ENCODE measurements around the gene COMMD10.
A peak's percentile ranks its signal among the peaks of the same experiment; 100 is the strongest.

COMMD10 gene

GRCh38 chr5:116229131-116229689, 144.4 kb downstream of the COMMD10 start:
- no peak for FAIRE-seq

DNA sequence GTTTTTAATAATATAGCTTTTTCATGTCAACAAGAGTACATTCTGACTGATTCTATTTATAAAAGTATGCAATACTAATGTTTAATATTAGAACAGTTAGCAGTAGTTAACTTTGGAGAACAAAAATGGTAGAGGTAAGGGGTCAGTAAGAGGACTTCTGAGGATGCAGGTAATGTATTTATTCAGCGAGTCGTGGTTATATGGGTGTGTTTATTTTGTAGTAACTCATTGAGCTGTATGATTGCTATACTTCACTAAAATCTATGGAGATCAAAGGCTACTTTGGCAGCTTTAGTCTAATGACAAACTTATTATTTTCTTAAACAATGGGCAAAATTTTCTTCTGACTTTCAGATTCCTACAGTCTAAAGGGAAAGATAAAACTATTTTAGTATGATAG, 146.5 kb downstream of the COMMD10 start:
- no peak for FAIRE-seq

- FAIRE-seq = no peak
Measured at GRCh38 chr5:116234681-116235080, 149.9 kb downstream of the COMMD10 start.

DNA sequence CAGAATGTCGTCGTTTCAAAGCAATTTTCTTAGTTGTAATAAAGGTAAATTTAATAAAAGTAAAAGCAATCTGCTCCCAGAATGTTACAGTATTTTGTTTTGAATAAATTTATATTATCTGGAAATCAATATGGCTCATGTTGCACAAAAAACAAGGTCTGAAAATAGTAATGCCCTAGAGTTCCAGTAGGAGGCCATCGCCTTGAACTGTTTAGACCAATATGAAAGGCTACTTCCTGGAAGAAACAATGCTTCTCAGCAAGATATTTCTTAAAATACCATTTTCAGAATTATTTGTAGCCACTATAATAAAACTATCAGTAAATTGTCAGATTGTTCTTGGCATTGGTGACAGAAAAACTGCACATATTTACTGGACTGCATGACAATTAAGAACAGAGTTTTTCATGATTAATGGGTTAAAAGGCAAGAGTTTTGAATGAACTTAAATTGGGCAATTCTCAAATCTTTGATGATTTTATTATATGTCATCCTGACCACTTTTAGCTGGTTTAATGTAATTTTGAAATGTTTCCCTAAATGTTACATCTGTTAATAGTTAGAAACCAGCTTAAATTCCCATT, 153.2 kb downstream of the COMMD10 start:
- peak; percentile 28 for FAIRE-seq

DNA sequence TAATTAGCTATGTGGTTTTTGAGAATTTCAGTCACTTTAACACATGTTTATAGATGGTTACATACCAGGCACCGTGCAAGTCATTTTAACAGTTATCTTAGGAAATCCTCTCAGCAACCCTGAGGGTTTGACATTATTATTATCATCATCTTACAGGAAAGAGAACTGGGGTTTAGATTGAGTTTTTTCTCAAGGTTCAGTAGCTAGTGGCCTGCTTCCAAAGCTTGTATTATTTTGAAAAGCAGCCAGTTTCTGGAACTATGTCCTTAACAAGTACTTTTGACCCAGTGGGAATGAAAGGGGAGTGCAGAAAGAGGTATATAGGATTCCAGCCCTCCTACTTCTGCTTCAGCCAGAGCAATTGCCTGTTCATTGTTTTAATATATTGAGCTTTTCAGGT, 157.5 kb downstream of the COMMD10 start:
- no peak for FAIRE-seq

- no peak for FAIRE-seq
Measured at GRCh38 chr5:116248432-116248831, 163.6 kb downstream of the COMMD10 start.

GRCh38 chr5:116249648-116250047, 164.8 kb downstream of the COMMD10 start:
- peak; percentile 76 for FAIRE-seq

DNA sequence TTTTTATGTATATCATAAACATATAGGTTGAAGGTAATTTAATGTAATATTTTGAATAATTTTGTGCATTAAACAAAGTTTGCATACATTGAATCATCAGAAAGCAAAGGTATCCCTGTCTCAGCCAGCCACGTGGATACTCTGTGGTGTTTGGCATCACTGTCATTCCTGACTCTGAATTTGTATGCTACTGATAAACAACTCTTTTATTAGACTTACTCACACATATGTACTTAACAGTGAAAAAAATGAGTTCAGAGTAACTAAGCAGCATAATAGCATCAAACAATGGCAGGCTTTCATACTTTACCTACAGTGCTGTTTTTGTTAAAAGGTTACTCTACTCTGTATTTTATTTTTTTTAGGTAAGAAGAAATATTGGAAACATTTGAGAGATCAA, 171.9 kb downstream of the COMMD10 start:
- no peak for FAIRE-seq

- FAIRE-seq = no peak
Measured at GRCh38 chr5:116265471-116265870, 180.6 kb downstream of the COMMD10 start.

GRCh38 chr5:116271446-116272025, 186.7 kb downstream of the COMMD10 start:
- no peak for FAIRE-seq

- no peak for FAIRE-seq
Measured at GRCh38 chr5:116272281-116272941, 187.6 kb downstream of the COMMD10 start.

GRCh38 chr5:116273448-116274242, 188.8 kb downstream of the COMMD10 start:
- peak; percentile 64 for FAIRE-seq

- FAIRE-seq = no peak
Measured at GRCh38 chr5:116274251-116274650, 189.4 kb downstream of the COMMD10 start.

DNA sequence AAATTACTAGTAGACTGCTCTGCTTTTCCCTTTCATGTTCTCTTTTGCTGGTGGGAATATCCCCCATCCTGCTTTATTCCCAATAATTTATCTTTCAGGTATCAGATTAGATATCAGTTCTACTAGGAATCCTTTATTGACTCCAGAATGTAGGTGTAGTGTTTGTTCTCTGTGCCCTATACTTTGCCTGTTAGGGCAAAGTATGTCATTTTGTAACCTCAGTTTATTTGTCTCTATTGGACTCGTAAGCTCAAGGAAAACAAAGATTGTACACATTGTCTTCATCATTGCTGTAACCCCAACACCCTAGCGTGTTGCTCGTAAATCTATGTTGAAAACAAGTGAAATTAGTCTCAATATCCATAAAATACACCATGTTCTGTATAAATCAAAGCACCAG, 190.5 kb downstream of the COMMD10 start:
- no peak for FAIRE-seq

- FAIRE-seq = peak; percentile 23
Measured at GRCh38 chr5:116276952-116277351, 192.1 kb downstream of the COMMD10 start.

DNA sequence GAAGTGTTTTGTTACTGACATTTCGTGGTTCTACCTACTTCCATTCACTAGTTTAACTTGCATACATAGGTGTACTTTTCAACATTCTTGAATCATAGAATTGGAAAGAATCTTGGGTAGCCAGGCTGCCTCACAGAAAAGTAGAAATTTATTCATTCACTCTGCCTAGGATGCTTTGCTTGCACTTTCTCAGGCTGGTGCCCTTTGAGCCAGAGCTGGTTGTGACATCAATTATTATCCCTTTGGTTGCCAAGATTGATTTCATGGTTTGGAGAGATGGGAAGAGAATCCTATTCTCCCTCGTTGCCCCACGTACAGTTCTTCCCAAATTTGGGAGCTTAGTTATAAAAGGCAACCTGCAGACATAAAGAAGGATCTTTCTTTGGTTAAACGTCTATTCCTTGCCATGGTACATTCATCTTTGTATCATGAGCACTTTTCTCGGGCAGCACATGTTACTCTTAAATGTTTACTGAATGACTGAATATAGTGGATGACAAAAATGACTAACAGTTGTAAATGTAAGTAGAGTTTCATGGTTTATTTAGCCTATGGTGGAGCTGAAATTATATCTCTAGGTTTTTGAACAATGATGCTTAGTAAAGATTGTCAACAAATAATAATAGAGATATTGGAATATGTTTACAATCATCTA, 195.5 kb downstream of the COMMD10 start:
- FAIRE-seq = no peak

DNA sequence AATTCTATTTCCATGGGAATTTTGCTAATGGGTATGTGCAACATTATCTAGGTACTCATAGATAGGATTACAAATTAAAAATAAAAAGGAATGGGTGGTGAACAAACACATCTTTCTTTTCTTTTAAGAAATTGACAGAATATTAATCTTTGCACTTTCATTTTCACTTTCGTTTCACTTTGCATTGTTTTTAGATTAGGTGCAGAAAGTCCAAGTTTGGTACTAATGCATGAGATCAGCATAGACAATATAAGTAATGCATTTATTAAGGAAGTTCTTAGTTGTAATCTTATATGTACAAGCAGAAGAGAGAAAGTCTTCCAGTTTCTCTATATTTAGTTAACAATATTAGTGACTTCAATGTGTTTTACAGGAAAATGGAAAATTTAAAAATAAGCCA, 196.5 kb downstream of the COMMD10 start:
- no peak for FAIRE-seq

DNA sequence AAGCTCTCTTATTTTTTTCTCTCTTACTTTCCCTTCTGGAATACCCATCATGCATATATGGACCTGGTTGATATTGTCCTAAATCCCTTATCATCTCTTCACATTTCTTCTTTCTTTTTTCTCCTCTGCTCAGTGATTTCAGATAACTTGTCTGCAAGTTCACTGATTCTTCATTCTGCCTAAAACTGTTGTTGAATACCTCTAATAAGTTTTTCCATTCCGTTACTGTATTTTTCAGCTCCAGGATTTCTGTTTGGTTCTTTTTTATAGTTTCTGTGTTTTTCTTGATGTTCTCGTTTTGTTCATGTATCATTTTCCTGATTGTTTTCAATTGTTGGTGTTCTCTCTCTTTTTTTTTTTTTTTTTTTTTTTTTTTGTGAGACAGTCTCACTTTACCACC, 203.7 kb downstream of the COMMD10 start:
- FAIRE-seq = no peak

DNA sequence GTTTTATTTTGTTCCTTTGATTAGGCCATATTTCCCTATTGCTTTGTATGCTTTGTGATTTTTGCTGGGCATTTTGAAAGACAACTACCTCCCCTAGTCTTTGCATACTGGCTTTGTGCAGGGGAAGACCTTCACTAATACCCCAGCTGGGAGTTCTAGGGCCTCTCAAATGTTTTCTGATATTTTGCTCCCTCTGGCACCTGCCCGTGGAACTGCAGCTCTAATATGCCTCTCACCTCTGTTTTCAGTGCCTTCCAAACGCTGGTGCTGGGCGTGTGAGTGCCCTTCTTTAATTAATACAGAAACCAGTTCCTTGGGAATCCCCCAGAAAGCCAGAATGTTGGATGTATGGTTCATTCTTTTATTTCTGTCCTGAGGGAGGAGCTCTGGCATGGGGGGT, 204.5 kb downstream of the COMMD10 start:
- FAIRE-seq = no peak

- FAIRE-seq = no peak
Measured at GRCh38 chr5:116291271-116291670, 206.4 kb downstream of the COMMD10 start.

DNA sequence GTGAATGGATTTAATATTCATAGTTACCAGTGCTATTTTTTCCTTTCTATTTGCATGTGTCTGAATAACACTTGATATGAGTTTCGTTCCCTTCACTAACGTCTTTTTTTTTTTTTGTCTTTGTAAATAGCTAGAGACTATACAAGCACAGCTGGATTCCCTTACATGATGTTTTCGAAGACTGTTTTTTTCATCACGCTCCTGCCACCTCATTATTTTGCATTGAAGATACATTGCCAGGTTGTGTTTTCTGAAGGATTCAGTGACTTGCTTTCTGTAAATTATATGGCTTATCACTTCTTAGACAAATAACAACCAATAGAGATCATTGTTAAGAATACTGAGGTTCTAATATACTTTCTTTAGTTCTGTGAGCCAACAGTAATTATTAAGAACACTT, 207.5 kb downstream of the COMMD10 start:
- no peak for FAIRE-seq

- no peak for FAIRE-seq
Measured at GRCh38 chr5:116296335-116297072, 211.7 kb downstream of the COMMD10 start.
